ENCODE data around the gene CELF5.

GRCh38 chr19:3277649-3278048, 53.2 kb downstream of the CELF5 start:
- TF ChIP-seq CTCF (IDR thresholded peaks at IDR 0.05) = no peak
- TF ChIP-seq POLR2A (IDR thresholded peaks at IDR 0.05) = no peak

Measured in sigmoid colon (tissue), 3 donors.